Activated CD8-positive, alpha-beta T cell treated with anti-CD3 and anti-CD28 coated beads for 36 hours (primary cell): ENCODE results near the gene KCNAB1. TPM values are rescaled to one million over a fixed set of nuclear protein-coding genes. Genes with fewer than 3 reads are reported as not detected.
"Not testable (repeated sequence)": the region's sequence is repeated elsewhere in the genome, so short reads cannot be mapped to it uniquely, and the experiment has no call there.

Source experiments
- ATAC-seq: fragments of 200-7000 bp; cut with Tn5 transposase; one replicate; pipeline ENCODE4 v1.10.0; 2021; ENCODE audit warnings: mild to moderate bottlenecking, moderate library complexity
- CTCF ChIA-PET: fragments of 350-600 bp; sonication (Branson Sonifier 250); formaldehyde crosslinking; loops from one replicate; lab custom pipeline; 2021; ENCODE audit warnings: antibody characterized with exemption; lab: Charles Lee
- POLR2A ChIA-PET: fragments of 350-600 bp; sonication (Branson Sonifier 250); formaldehyde crosslinking; loops from one replicate; lab custom pipeline; 2021; ENCODE audit warnings: antibody characterized with exemption; lab: Charles Lee
- DNase-seq: peaks from one replicate; pipeline ENCODE4 v3.0.0-alpha.2; 2020
- H3K27ac Mint-ChIP-seq: one replicate; pipeline ENCODE4 v1.8.0; 2021; ENCODE audit warnings: mild to moderate bottlenecking, mixed read lengths
- H3K27me3 Mint-ChIP-seq: one replicate; pipeline ENCODE4 v1.8.0; 2021; ENCODE audit warnings: mixed read lengths
- H3K36me3 Mint-ChIP-seq: one replicate; pipeline ENCODE4 v1.8.0; 2021; ENCODE audit warnings: low read depth, mixed read lengths
- H3K4me1 Mint-ChIP-seq: one replicate; pipeline ENCODE4 v1.8.0; 2021; ENCODE audit warnings: low read depth, mixed read lengths
- H3K4me3 Mint-ChIP-seq: one replicate; pipeline ENCODE4 v1.8.0; 2021; ENCODE audit warnings: mild to moderate bottlenecking, moderate library complexity, mixed read lengths
- H3K9me3 Mint-ChIP-seq: one replicate; pipeline ENCODE4 v1.8.0; 2021; ENCODE audit warnings: mixed read lengths
- intact Hi-C: fragments of 100-400 bp; cut with micrococcal nuclease; formaldehyde crosslinking; loops from one replicate; pipeline ENCODE4 v1.10.0; 2022
- total RNA-seq, 2 experiments: library from RNA; stranded (reverse); gene quantifications; one replicate each; pipeline ENCODE4 v1.2.3, GENCODE V29; 2021
- TF ChIP-seq, protein P1 (sequence below): fragments of 200-600 bp; IDR thresholded peaks from one replicate; pipeline ENCODE4 v1.8.0; 2022; ENCODE audit warnings: antibody characterized with exemption, mild to moderate bottlenecking

KCNAB1 gene
- total RNA-seq, 2 experiments from 2014 or later = not detected

GRCh38 chr3:156094391-156094790 is 26.0 kb upstream of the KCNAB1 start:
- ATAC-seq (no peak), DNase-seq (no peak)
- TF ChIP-seq, protein P1, sequence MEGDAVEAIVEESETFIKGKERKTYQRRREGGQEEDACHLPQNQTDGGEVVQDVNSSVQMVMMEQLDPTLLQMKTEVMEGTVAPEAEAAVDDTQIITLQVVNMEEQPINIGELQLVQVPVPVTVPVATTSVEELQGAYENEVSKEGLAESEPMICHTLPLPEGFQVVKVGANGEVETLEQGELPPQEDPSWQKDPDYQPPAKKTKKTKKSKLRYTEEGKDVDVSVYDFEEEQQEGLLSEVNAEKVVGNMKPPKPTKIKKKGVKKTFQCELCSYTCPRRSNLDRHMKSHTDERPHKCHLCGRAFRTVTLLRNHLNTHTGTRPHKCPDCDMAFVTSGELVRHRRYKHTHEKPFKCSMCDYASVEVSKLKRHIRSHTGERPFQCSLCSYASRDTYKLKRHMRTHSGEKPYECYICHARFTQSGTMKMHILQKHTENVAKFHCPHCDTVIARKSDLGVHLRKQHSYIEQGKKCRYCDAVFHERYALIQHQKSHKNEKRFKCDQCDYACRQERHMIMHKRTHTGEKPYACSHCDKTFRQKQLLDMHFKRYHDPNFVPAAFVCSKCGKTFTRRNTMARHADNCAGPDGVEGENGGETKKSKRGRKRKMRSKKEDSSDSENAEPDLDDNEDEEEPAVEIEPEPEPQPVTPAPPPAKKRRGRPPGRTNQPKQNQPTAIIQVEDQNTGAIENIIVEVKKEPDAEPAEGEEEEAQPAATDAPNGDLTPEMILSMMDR = no peak
- no peaks in the 10 kb centered on the region for H3K9me3 Mint-ChIP-seq
- H3K36me3 Mint-ChIP-seq = no peaks in the 10 kb centered on the region
- POLR2A ChIA-PET = no interaction called here
- intact Hi-C loops = no loop called here
- H3K4me3 Mint-ChIP-seq = no peak overlapping the region
- H3K4me1 Mint-ChIP-seq = peaks cover 3% of the 10 kb centered on the region
- CTCF ChIA-PET = no interaction called here
- peaks cover 16% of the 10 kb centered on the region for H3K27me3 Mint-ChIP-seq
- H3K27ac Mint-ChIP-seq = no peak overlapping the region

- ATAC-seq, H3K36me3 Mint-ChIP-seq, POLR2A ChIA-PET, H3K4me3 Mint-ChIP-seq, intact Hi-C loops, H3K4me1 Mint-ChIP-seq, H3K9me3 Mint-ChIP-seq, H3K27ac Mint-ChIP-seq, DNase-seq: not testable (repeated sequence)
- CTCF ChIA-PET = interaction anchor here (1.2 kb wide), 1 partner anchor 55 kb away, joined by 5 read pairs; no protein-coding TSS in a partner anchor
- peaks cover 16% of the 10 kb centered on the region for H3K27me3 Mint-ChIP-seq
These were observed 24.7 kb upstream of the KCNAB1 start for GRCh38 chr3:156095652-156096051.

- peaks cover 12% of the 10 kb centered on the region for H3K27me3 Mint-ChIP-seq
- H3K4me3 Mint-ChIP-seq = no peak overlapping the region
- no peaks in the 10 kb centered on the region for H3K4me1 Mint-ChIP-seq
- no peaks in the 10 kb centered on the region for H3K36me3 Mint-ChIP-seq
- TF ChIP-seq, protein P1 = no peak
- H3K9me3 Mint-ChIP-seq = no peaks in the 10 kb centered on the region
- H3K27ac Mint-ChIP-seq = no peak overlapping the region
- ATAC-seq = no peak
- intact Hi-C loops = no loop called here
- CTCF ChIA-PET = no interaction called here
- no peak for DNase-seq
- POLR2A ChIA-PET = interaction anchor here (0.7 kb wide), 1 partner anchor 8 kb away, joined by 3 read pairs; no protein-coding TSS in a partner anchor
These were observed 21.8 kb upstream of the KCNAB1 start for GRCh38 chr3:156098437-156099035.

DNA sequence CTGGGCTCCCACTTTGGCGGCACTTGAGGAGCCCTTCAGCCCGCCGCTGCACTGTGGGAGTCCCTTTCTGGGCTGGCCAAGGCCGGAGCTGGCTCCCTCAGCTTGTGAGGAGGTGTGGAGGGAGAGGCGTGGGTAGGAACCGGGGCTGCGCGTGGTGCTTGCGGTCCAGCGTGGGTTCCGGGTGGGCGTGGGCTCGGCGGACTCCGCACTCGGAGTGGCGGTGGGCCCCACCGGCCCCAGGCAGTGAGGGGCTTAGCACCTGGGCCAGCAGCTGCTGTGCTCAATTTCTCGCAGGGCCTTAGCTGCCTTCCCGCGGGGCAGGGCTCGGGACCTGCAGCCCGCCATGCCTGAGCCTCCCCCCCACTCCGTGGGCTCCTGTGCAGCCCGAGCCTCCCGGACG is 21.0 kb upstream of the KCNAB1 start:
- CTCF ChIA-PET, H3K36me3 Mint-ChIP-seq, H3K27ac Mint-ChIP-seq, H3K4me1 Mint-ChIP-seq, ATAC-seq, intact Hi-C loops, H3K9me3 Mint-ChIP-seq, DNase-seq, H3K4me3 Mint-ChIP-seq: not testable (repeated sequence)
- POLR2A ChIA-PET = interaction anchor here (0.7 kb wide), 1 partner anchor 9 kb away, joined by 3 read pairs; no protein-coding TSS in a partner anchor
- peaks cover 10% of the 10 kb centered on the region for H3K27me3 Mint-ChIP-seq

- H3K27ac Mint-ChIP-seq, CTCF ChIA-PET, H3K9me3 Mint-ChIP-seq, DNase-seq, intact Hi-C loops, H3K4me3 Mint-ChIP-seq, ATAC-seq, POLR2A ChIA-PET, H3K36me3 Mint-ChIP-seq, H3K4me1 Mint-ChIP-seq: not testable (repeated sequence)
- peaks cover 11% of the 10 kb centered on the region for H3K27me3 Mint-ChIP-seq
These were observed 20.4 kb upstream of the KCNAB1 start for GRCh38 chr3:156099984-156100383.

DNA sequence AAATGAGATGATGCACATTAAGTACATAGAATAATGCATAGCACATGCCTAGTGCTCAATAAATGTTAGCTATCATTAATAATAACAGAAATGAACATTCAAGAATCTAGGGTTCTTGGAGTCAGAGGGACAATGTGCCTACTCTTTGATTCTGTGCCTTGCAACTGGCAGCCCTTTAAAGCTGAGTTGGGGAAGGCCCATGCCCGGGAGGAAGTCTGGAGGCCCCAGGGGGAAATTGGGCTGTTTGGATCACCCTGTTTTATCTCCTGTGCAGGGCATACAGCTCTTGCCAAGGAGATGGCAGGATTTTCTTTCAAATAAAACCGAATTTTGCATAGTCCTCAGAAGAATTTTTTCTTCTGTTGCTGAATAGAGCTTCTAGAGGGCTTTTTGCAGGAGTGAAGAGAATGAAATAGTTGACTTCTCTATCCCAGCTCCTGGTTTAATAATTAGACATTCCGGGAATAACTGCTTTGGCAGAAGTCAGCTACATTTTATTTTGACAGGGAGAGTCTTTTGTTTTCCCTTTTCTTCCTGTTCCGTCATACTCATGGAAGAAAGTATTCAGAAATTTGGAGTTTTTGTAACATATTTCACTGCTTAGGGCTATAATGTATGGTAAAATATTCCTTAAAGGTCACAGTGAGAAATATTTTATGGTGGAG is 18.0 kb upstream of the KCNAB1 start:
- Mint-ChIP-seq H3K27ac (no peak overlapping the region), H3K4me1 (no peaks in the 10 kb centered on the region), H3K36me3 (no peaks in the 10 kb centered on the region), H3K9me3 (no peaks in the 10 kb centered on the region), H3K4me3 (no peak overlapping the region), H3K27me3 (peaks cover 5% of the 10 kb centered on the region)
- DNase-seq (no peak), ATAC-seq (no peak)
- TF ChIP-seq, protein P1 = no peak
- ChIA-PET POLR2A (no interaction called here), CTCF (interaction anchor here (1.9 kb wide), 1 partner anchor 59 kb away, joined by 5 read pairs; no protein-coding TSS in a partner anchor)
- intact Hi-C loops = no loop called here
